ENCODE results near the gene CRTC1.

The CRTC1 gene

DNA sequence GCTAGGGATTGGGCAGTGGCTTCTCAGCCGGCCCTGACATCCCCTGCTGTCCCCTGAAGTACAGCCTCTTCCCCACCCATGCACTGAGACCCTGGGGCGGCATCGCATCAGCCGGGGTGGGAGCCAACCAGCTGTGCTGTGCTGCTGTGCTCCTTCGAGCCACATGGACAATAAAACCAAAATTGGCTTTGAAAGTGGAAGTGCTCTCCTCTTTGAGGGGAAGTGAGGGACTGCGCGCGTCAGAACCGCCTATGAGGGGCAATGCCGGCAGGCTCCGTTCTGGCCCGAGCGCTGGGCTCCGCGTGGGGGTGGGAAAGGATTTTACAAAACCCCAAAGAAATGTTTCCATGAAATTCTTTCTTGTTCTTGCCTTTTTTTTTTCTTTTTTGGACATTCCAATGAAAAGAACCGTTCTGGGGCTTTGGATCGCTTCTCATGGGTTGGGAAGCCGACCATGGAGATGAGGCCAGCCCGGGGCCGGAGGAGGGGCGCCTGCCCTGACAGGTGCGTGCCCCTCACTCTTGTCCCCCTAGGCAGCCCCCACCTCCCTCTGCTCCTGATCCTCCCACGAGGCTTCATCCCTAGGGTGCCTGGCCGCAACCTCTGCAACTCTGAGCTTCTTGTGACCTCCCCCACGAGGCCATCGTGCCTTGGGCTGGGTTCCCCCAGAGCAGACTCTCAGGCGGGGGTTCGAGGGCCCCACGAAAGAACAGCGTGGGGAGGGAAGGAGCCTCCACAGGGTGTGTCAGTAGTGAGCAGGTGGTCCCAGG lies 24.0 kb upstream of the CRTC1 start:
- ATAC-seq = no peak; the same call in 2 of the 3 replicates
- TF ChIP-seq, protein P1, sequence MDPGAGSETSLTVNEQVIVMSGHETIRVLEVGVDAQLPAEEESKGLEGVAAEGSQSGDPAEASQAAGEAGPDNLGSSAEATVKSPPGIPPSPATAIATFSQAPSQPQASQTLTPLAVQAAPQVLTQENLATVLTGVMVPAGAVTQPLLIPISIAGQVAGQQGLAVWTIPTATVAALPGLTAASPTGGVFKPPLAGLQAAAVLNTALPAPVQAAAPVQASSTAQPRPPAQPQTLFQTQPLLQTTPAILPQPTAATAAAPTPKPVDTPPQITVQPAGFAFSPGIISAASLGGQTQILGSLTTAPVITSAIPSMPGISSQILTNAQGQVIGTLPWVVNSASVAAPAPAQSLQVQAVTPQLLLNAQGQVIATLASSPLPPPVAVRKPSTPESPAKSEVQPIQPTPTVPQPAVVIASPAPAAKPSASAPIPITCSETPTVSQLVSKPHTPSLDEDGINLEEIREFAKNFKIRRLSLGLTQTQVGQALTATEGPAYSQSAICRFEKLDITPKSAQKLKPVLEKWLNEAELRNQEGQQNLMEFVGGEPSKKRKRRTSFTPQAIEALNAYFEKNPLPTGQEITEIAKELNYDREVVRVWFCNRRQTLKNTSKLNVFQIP (CRISPR knock-in tag; IDR thresholded peaks at IDR 0.05; ENCODE audit: borderline replicate concordance, low read depth) = no peak
- TF ChIP-seq ISL1 (CRISPR knock-in tag; IDR thresholded peaks at IDR 0.05) (no peak), ZC3H10 (CRISPR knock-in tag; IDR thresholded peaks at IDR 0.05) (no peak), ZNF8 (CRISPR knock-in tag; IDR thresholded peaks at IDR 0.05) (no peak), ESRRG (CRISPR knock-in tag; IDR thresholded peaks at IDR 0.05) (no peak), GLIS3 (CRISPR knock-in tag; IDR thresholded peaks at IDR 0.05) (no peak), BACH2 (CRISPR knock-in tag; IDR thresholded peaks at IDR 0.05; ENCODE audit: borderline replicate concordance) (no peak), SNAI2 (CRISPR knock-in tag; IDR thresholded peaks at IDR 0.05) (no peak), ZFP3 (CRISPR knock-in tag; IDR thresholded peaks at IDR 0.05) (no peak), ZNF70 (CRISPR knock-in tag; IDR thresholded peaks at IDR 0.05) (no peak), ZFP30 (CRISPR knock-in tag; IDR thresholded peaks at IDR 0.05) (no peak), TCF4 (CRISPR knock-in tag; IDR thresholded peaks at IDR 0.05; ENCODE audit: borderline replicate concordance) (no peak), PPARA (CRISPR knock-in tag; IDR thresholded peaks at IDR 0.05; ENCODE audit: borderline replicate concordance) (no peak)
- TF ChIP-seq, protein P2, sequence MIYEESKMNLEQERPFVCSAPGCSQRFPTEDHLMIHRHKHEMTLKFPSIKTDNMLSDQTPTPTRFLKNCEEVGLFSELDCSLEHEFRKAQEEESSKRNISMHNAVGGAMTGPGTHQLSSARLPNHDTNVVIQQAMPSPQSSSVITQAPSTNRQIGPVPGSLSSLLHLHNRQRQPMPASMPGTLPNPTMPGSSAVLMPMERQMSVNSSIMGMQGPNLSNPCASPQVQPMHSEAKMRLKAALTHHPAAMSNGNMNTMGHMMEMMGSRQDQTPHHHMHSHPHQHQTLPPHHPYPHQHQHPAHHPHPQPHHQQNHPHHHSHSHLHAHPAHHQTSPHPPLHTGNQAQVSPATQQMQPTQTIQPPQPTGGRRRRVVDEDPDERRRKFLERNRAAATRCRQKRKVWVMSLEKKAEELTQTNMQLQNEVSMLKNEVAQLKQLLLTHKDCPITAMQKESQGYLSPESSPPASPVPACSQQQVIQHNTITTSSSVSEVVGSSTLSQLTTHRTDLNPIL (CRISPR knock-in tag; IDR thresholded peaks at IDR 0.05; ENCODE audit: low read depth) = no peak
- TF ChIP-seq, protein P3, sequence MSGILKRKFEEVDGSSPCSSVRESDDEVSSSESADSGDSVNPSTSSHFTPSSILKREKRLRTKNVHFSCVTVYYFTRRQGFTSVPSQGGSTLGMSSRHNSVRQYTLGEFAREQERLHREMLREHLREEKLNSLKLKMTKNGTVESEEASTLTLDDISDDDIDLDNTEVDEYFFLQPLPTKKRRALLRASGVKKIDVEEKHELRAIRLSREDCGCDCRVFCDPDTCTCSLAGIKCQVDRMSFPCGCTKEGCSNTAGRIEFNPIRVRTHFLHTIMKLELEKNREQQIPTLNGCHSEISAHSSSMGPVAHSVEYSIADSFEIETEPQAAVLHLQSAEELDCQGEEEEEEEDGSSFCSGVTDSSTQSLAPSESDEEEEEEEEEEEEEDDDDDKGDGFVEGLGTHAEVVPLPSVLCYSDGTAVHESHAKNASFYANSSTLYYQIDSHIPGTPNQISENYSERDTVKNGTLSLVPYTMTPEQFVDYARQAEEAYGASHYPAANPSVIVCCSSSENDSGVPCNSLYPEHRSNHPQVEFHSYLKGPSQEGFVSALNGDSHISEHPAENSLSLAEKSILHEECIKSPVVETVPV (CRISPR knock-in tag; IDR thresholded peaks at IDR 0.05) = no peak
- TF ChIP-seq, protein P4, sequence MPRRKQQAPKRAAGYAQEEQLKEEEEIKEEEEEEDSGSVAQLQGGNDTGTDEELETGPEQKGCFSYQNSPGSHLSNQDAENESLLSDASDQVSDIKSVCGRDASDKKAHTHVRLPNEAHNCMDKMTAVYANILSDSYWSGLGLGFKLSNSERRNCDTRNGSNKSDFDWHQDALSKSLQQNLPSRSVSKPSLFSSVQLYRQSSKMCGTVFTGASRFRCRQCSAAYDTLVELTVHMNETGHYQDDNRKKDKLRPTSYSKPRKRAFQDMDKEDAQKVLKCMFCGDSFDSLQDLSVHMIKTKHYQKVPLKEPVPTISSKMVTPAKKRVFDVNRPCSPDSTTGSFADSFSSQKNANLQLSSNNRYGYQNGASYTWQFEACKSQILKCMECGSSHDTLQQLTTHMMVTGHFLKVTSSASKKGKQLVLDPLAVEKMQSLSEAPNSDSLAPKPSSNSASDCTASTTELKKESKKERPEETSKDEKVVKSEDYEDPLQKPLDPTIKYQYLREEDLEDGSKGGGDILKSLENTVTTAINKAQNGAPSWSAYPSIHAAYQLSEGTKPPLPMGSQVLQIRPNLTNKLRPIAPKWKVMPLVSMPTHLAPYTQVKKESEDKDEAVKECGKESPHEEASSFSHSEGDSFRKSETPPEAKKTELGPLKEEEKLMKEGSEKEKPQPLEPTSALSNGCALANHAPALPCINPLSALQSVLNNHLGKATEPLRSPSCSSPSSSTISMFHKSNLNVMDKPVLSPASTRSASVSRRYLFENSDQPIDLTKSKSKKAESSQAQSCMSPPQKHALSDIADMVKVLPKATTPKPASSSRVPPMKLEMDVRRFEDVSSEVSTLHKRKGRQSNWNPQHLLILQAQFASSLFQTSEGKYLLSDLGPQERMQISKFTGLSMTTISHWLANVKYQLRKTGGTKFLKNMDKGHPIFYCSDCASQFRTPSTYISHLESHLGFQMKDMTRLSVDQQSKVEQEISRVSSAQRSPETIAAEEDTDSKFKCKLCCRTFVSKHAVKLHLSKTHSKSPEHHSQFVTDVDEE (CRISPR knock-in tag; IDR thresholded peaks at IDR 0.05) = no peak
- TF ChIP-seq, protein P5, sequence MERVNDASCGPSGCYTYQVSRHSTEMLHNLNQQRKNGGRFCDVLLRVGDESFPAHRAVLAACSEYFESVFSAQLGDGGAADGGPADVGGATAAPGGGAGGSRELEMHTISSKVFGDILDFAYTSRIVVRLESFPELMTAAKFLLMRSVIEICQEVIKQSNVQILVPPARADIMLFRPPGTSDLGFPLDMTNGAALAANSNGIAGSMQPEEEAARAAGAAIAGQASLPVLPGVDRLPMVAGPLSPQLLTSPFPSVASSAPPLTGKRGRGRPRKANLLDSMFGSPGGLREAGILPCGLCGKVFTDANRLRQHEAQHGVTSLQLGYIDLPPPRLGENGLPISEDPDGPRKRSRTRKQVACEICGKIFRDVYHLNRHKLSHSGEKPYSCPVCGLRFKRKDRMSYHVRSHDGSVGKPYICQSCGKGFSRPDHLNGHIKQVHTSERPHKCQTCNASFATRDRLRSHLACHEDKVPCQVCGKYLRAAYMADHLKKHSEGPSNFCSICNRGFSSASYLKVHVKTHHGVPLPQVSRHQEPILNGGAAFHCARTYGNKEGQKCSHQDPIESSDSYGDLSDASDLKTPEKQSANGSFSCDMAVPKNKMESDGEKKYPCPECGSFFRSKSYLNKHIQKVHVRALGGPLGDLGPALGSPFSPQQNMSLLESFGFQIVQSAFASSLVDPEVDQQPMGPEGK (CRISPR knock-in tag; IDR thresholded peaks at IDR 0.05; ENCODE audit: borderline replicate concordance) = no peak

DNA sequence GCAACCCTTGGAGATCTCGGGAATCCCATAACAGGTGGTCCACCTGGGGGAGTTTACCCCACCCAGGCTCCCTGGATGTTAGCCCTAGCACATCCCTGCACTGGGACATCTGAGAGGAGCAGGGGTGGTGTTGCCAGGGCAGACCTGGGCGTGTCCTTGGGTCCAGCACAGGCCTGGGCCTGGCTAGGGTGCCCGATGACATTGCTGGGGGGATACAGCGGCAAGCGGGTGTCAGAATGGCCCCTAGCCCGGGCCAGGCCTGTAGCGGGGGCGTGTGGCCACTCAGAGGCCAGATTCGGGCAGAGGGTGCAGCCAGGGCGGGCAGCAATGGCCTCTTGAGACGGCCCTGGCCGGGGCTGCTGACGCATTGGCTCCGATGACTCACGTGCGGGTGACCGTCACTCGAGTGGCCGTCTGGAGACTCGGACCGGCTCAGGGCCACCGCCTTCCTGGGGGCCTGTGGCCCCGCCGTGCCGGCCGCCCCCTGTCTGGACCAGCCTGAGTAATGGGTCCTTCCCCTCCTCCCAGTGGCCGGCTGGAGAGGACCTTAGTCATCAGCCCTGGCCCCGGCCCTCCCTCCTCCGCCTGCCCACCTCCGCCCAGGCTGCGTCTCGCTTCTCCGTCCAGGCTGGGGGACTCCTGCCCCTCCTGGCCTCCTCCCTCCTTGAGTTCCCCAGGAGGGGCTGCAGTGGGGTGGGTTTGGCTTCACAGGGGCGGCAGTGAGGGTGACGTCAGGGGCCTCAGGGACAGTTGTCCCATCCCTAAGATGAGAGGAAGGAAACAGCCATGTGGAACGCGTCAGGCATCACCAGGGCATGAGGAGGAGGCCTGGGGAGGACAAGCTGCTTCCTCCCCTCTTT lies 23.2 kb upstream of the CRTC1 start:
- TF ChIP-seq ZFP3 (CRISPR knock-in tag; IDR thresholded peaks at IDR 0.05) (peak; percentile 59), RARB (CRISPR knock-in tag; IDR thresholded peaks at IDR 0.05) (no peak), TOX (CRISPR knock-in tag; IDR thresholded peaks at IDR 0.05; ENCODE audit: borderline replicate concordance) (no peak), ZNF70 (CRISPR knock-in tag; IDR thresholded peaks at IDR 0.05) (no peak), ARNTL (CRISPR knock-in tag; IDR thresholded peaks at IDR 0.05; ENCODE audit: borderline replicate concordance, low read depth) (no peak)
- TF ChIP-seq, protein P5 (CRISPR knock-in tag; IDR thresholded peaks at IDR 0.05; ENCODE audit: borderline replicate concordance) = 0 out of 2 replicates have a peak, but pooled peaks have one; percentile 11
- TF ChIP-seq, protein P1 (CRISPR knock-in tag; IDR thresholded peaks at IDR 0.05; ENCODE audit: borderline replicate concordance, low read depth) = no peak
- peak; percentile 82 for ATAC-seq

Measured in SK-N-SH treated with all-trans-retinoic acid at 6 μM for 48 hours (cell line).